8988T (cell line): ENCODE data around the gene PRDM2.

Source experiments
- DNase-seq: peaks from one replicate; pipeline ENCODE4 v3.0.0; 2011

PRDM2 gene

DNA sequence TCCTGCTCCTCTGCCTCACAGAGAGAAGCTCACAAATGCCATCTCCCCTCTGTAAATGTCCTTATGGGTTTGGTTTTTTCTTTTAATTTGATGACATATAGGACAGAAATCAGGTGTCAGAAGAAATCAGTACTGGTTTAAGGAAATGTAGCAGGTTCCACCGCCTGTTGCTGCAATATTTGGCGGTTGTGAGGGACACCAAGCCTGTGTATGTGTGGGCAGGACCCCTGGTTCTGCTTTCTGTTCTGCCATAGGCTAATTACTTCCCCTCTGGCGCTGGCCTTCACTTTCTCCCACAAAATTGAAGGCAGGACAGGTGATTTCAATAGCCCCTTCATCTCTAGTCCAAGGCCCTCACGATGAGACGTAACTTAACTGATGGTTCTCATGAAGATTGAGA, 69.2 kb downstream of the PRDM2 start:
- DNase-seq: no peak

DNA sequence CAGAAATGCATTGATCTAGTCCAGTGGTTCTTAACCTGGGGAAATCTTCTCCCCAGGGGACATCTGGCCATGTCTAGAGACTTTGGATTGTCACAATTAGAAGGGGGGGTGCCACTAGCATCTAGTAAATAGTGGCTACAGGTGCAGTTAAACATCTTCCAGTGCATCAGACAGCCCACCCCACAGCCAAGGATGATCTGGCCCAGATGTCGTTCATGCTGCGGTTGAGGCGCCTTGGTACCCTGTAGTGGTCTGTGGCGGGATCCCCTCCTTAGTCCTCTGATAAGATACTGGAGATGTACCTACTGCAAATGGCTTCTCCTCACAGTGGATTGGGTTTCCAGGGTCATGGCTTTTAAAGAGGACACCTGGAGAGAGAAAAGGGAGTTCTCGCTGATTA, 69.8 kb downstream of the PRDM2 start:
- DNase-seq: no peak

DNA sequence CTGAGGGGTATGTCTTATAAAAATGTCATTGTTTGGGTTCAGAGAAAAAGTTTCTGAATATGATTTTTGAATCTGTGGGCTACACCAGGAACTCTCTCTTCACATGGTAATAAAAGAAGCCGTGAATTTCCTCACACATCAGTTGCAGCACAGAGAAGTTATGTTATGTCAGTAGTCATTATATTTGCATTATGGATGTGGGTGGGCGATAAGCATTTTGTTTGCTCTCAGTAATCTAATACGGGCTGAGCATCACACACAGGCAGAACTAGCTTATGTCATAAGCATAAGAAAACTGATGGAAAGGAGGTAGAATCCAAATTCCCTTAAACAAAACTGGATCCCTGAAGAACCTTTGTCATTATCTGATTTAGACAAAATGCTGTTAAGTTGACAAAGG, 70.8 kb downstream of the PRDM2 start:
- DNase-seq: no peak

GRCh38 chr1:13771745-13772144, 71.8 kb downstream of the PRDM2 start:
- no peak for DNase-seq

DNA sequence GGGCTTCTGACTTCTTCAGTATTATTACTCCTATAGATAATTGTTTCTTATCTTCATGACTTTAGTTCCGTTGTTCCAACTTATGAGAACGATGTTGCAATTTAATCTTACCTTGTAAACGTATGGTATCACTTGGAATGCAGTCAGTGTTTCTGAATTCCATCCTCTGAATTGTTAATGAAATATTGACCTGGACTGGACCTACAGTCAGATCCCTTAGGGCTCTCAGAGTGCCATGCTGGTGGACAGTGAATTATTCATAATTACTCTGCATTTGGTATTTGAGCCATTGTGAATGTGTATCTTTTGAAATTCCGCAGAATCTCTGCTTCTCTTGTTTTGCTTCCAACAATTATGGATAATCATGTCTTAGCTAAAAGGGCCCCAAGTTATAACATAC, 72.3 kb downstream of the PRDM2 start:
- DNase-seq: no peak

GRCh38 chr1:13774121-13774520, 74.1 kb downstream of the PRDM2 start:
- DNase-seq: no peak

DNA sequence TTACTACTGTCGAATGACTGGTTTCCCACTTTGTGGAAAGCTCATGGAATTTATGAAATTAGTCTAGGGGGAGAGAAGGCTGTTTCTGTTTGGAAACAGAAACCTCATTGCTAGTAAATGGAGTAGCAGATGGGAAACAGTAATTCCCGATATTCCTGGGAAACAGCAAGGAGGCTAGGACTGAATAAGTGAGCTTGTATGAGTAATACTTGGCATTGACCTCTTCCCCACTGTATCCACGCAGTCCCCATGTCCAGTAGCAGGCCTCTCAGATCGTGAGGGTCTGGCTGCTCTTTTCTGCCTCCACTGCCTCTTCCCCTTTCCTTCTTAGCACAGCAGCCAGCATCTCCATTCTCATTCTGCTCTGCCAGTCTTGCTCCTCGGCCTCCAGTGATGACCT, 75.5 kb downstream of the PRDM2 start:
- DNase-seq: no peak

DNA sequence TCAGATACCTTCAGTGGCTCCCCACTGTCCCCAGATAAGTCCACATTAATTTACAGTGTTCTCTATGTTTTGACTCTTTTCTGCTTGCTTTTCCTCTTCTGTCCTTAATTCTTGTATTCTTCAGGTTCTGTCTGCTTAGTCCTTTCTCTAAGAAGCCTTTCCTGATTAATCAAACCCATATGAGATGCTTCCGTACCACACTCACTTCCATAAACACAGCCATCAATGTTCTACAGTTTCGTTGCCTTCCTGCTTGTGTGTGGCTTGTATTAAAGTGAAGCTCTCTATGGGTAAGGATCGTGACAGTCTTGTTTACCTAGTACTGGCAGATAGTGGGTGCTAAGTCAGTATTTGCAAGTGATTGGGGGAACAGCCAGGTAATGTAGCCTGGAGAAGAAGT, 75.9 kb downstream of the PRDM2 start:
- DNase-seq: no peak

DNA sequence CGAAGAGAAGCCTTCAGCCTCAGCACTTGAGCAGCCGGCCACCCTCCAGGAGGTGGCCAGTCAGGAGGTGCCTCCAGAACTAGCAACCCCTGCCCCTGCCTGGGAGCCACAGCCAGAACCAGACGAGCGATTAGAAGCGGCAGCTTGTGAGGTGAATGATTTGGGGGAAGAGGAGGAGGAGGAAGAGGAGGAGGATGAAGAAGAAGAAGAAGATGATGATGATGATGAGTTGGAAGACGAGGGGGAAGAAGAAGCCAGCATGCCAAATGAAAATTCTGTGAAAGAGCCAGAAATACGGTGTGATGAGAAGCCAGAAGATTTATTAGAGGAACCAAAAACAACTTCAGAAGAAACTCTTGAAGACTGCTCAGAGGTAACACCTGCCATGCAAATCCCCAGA, 78.4 kb downstream of the PRDM2 start:
- DNase-seq: no peak

- no peak for DNase-seq
These were observed 79.9 kb downstream of the PRDM2 start for GRCh38 chr1:13779930-13780329.

GRCh38 chr1:13780780-13781179, 80.8 kb downstream of the PRDM2 start:
- DNase-seq: no peak

- no peak for DNase-seq
These were observed 81.2 kb downstream of the PRDM2 start for GRCh38 chr1:13781228-13781627.

GRCh38 chr1:13781907-13782633, 82.1 kb downstream of the PRDM2 start:
- DNase-seq: no peak

- no peak for DNase-seq
These were observed 82.8 kb downstream of the PRDM2 start for GRCh38 chr1:13782634-13783360.

DNA sequence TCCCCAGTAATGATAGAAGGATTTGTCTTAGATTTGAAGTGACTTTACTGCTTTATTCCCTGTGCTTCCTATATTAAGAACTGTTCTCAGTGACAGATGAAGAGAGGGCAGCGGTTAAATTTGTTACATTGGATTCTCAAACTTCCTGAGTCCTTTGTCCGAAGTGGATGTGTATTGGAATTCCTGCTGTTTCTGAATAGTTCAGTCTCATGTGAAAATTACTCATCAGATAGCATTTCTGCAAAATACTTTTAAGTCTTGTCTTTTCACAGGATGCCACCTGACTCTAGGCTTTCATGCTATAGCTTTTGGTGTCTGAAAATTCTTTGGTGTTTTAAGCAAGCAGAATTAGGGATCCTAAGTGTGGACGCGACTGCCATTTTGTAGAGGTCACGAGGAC, 83.6 kb downstream of the PRDM2 start:
- no peak for DNase-seq

- DNase-seq: no peak
These were observed 85.0 kb downstream of the PRDM2 start for GRCh38 chr1:13784971-13785370.

GRCh38 chr1:13786541-13786940, 86.6 kb downstream of the PRDM2 start:
- DNase-seq: no peak

GRCh38 chr1:13788795-13789194, 88.8 kb downstream of the PRDM2 start:
- DNase-seq: no peak

- DNase-seq: no peak
These were observed 90.5 kb downstream of the PRDM2 start for GRCh38 chr1:13790290-13791030.

DNA sequence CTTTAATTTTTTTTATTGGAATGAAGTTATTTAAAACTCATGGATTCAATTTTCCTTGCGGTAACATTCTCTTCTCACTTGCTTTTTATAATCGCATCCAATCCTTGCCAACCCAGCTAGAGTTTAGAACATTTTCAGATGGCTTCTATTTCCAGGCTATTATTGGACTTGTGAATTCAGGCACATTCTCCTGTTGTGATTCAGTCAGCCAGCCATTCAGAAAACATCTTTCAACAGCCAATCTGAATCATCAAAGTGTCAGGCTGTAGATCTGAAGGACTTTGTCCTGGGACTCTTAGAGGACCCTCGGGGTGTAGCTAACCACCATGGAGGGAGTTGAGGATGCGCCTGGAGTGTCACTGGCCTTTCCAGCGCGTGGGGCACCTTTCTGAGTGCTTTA, 92.4 kb downstream of the PRDM2 start:
- DNase-seq: no peak

- DNase-seq: no peak
These were observed 93.2 kb downstream of the PRDM2 start for GRCh38 chr1:13793088-13793730.

GRCh38 chr1:13794231-13795187, 94.5 kb downstream of the PRDM2 start:
- no peak for DNase-seq
